Dermis lymphatic vessel endothelial cell (primary cell): ENCODE data around the gene TMEM234. TPM values are rescaled to one million over a fixed set of nuclear protein-coding genes. Genes with fewer than 3 reads are reported as not detected.

Source experiments
- total RNA-seq: library from RNA; depleted of rRNA; stranded (reverse); fragments of >200 nt; gene quantifications from 2 replicates; pipeline ENCODE4 v1.2.1, GENCODE V29; 2014

Gene TMEM234
- 10.4 and 11.1 TPM in 2 replicates for total RNA-seq

GRCh38 chr1:32221980-32222755, at the start of gene TMEM234, which contains the start of gene EIF3I:
Gene TMEM234, minus strand, starts transcription at chr1:32222353. Its CDS starts 31 bp downstream, at chr1:32222322.
Gene EIF3I, plus strand, starts transcription at chr1:32222407. Its CDS starts 35 bp downstream, at chr1:32222442.

GRCh38 chr1:32250893-32251716, 29.0 kb upstream of the TMEM234 start, which contains the start of gene LCK:
Gene LCK, plus strand, starts transcription at chr1:32251265. Its CDS starts 23,065 bp downstream, at chr1:32274330.

GRCh38 chr1:32246888-32247273, 24.7 kb upstream of the TMEM234 start, which contains the start of gene FAM167B:
Gene FAM167B, plus strand, starts transcription at chr1:32247222. Its CDS starts 200 bp downstream, at chr1:32247422.

GRCh38 chr1:32208891-32209328, 13.2 kb downstream of the TMEM234 start, which contains the start of gene DCDC2B:
Gene DCDC2B, plus strand, starts transcription at chr1:32209089. Its CDS starts 5 bp downstream, at chr1:32209094.

GRCh38 chr1:32205401-32206370, 16.5 kb downstream of the TMEM234 start, which contains the start of gene IQCC:
Gene IQCC, plus strand, starts transcription at chr1:32205671. Its CDS starts 11 bp downstream, at chr1:32205682.

GRCh38 chr1:32200226-32201010, 21.7 kb downstream of the TMEM234 start, which contains the start of gene CCDC28B:
Gene CCDC28B, plus strand, starts transcription at chr1:32200595. Its CDS starts 1,341 bp downstream, at chr1:32201936.

GRCh38 chr1:32179443-32180185, 42.5 kb downstream of the TMEM234 start, which contains the start of gene TXLNA:
Gene TXLNA, plus strand, starts transcription at chr1:32179675. Its CDS starts 671 bp downstream, at chr1:32180346.

Other genes with a start within 250 kb of the TMEM234 start
- 47.8 and 60.2 TPM in 2 replicates for gene KHDRBS1, start 208.5 kb downstream of the TMEM234 start, total RNA-seq
- gene TMEM39B, start 149.4 kb downstream of the TMEM234 start, total RNA-seq, result 9.1 and 10.8 TPM in 2 replicates
- gene KPNA6, start 114.3 kb downstream of the TMEM234 start, total RNA-seq, result 27.4 and 30.3 TPM in 2 replicates
- 61.2 and 70.6 TPM in 2 replicates for gene TXLNA, start 42.7 kb downstream of the TMEM234 start, total RNA-seq
- 13.4 and 17.2 TPM in 2 replicates for gene CCDC28B, start 21.8 kb downstream of the TMEM234 start, total RNA-seq
- 0.87 and 1.2 TPM in 2 replicates for gene IQCC, start 16.7 kb downstream of the TMEM234 start, total RNA-seq
- gene DCDC2B, start 13.3 kb downstream of the TMEM234 start, total RNA-seq, result not detected in 2 replicates
- gene EIF3I, start 54 bp upstream of the TMEM234 start, total RNA-seq, result 251 and 296 TPM in 2 replicates
- 0.17 and 0.22 TPM in 2 replicates for gene FAM167B, start 24.9 kb upstream of the TMEM234 start, total RNA-seq
- gene LCK, start 28.9 kb upstream of the TMEM234 start, total RNA-seq, result 0.11 and 0.17 TPM in 2 replicates
- gene HDAC1, start 69.7 kb upstream of the TMEM234 start, total RNA-seq, result 143 and 168 TPM in 2 replicates
- gene MARCKSL1, start 113.9 kb upstream of the TMEM234 start, total RNA-seq, result 128 and 185 TPM in 2 replicates
- 0.86 and 0.98 TPM in 2 replicates for gene FAM229A, start 140.1 kb upstream of the TMEM234 start, total RNA-seq
- 0.09 and 0.11 TPM in 2 replicates for gene TSSK3, start 140.2 kb upstream of the TMEM234 start, total RNA-seq
- 38.0 and 47.8 TPM in 2 replicates for gene BSDC1, start 172.1 kb upstream of the TMEM234 start, total RNA-seq
- under 0.01 TPM in 2 replicates for gene ZBTB8B, start 242.7 kb upstream of the TMEM234 start, total RNA-seq